ENCODE measurements around the gene NLRP10. TPM values are rescaled to one million over a fixed set of nuclear protein-coding genes. Genes with fewer than 3 reads are reported as not detected.

NLRP10 gene
- total RNA-seq, 1 experiment from 2014 or later, result 0.20 TPM

DNA sequence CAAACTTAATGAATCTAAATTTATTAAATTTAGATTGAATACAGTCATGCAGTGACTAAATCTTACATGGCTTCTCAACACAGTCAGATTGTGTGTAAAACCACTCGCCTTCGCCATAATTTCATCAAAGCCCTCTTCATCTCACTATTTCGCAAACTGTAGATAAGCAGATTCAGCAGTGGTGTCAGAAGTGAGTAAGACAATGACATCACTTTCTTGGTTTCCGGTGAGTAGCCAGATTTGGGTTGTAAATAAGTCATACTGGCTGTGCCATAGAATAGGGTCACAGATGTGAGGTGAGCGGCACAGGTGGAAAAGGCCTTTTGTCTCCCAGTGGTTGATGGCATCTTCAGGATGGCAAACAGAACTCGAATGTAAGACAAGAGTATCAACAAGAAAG, 37.6 kb downstream of the NLRP10 start:
- Mint-ChIP-seq H3K4me3 (ENCODE audit: unreplicated experiment) (no peak overlapping the region), H3K27me3 (ENCODE audit: insufficient read depth, unreplicated experiment) (peaks cover 6% of the 10 kb centered on the region), H3K4me1 (ENCODE audit: low read depth, unreplicated experiment) (no peaks in the 10 kb centered on the region), H3K27ac (ENCODE audit: unreplicated experiment) (no peak overlapping the region), H3K9me3 (ENCODE audit: unreplicated experiment) (peaks cover 12% of the 10 kb centered on the region), H3K36me3 (ENCODE audit: insufficient read depth, unreplicated experiment) (no peaks in the 10 kb centered on the region)
- ChIA-PET CTCF (no interaction called here), POLR2A (no interaction called here)
- no peak overlapping the region for H3K4me3 ChIP-seq (ENCODE audit: low read depth, low read length)
- H3K36me3 ChIP-seq (ENCODE audit: control insufficient read depth, insufficient read depth, low read length), result no peaks in the 10 kb centered on the region
- no TSS peak for BruUV-seq (replicated peaks)
- intact Hi-C loops (cut with micrococcal nuclease; ENCODE audit: unreplicated experiment), result no loop called here
- TF ChIP-seq, protein P1, sequence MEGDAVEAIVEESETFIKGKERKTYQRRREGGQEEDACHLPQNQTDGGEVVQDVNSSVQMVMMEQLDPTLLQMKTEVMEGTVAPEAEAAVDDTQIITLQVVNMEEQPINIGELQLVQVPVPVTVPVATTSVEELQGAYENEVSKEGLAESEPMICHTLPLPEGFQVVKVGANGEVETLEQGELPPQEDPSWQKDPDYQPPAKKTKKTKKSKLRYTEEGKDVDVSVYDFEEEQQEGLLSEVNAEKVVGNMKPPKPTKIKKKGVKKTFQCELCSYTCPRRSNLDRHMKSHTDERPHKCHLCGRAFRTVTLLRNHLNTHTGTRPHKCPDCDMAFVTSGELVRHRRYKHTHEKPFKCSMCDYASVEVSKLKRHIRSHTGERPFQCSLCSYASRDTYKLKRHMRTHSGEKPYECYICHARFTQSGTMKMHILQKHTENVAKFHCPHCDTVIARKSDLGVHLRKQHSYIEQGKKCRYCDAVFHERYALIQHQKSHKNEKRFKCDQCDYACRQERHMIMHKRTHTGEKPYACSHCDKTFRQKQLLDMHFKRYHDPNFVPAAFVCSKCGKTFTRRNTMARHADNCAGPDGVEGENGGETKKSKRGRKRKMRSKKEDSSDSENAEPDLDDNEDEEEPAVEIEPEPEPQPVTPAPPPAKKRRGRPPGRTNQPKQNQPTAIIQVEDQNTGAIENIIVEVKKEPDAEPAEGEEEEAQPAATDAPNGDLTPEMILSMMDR (IDR thresholded peaks at IDR 0.05; ENCODE audit: insufficient read depth in 1 of 2, low read depth in 1 of 2, low read length in 1 of 2, severe bottlenecking in 1 of 2, unreplicated experiment in 1 of 2), result no peak
- DNase-seq, result no peak
- H3K9me3 ChIP-seq, result peaks cover 14% of the 10 kb centered on the region; the same call in 1 of the 2 replicates
- H3K27me3 ChIP-seq (replicated peaks; ENCODE audit: control insufficient read depth, insufficient read depth, low read length), result no peaks in the 10 kb centered on the region
- H3K4me1 ChIP-seq, result no peaks in the 10 kb centered on the region

DNA sequence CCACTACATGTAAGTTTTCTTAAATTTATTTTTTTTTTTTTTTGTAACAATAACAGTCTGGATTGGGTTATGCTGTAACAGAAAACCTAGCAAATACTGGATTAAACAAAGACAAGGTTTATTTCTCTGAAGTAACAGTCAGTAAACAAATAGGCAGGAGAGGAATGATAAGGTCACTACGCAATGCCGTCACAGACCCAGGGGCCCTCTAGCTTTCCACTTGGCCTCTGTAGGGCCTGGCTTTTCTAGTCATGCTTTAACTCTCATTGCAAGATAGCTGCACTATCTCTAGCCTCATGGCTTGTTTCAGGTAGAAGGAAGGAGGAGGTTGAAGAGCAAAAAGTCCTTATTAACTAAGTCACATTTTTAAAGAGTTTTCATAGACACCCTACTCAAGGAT, 40.7 kb downstream of the NLRP10 start:
- Mint-ChIP-seq H3K4me3 (ENCODE audit: unreplicated experiment) (no peak overlapping the region), H3K9me3 (ENCODE audit: unreplicated experiment) (peaks cover 12% of the 10 kb centered on the region), H3K36me3 (ENCODE audit: insufficient read depth, unreplicated experiment) (no peaks in the 10 kb centered on the region), H3K27ac (ENCODE audit: unreplicated experiment) (no peak overlapping the region), H3K27me3 (ENCODE audit: insufficient read depth, unreplicated experiment) (no peaks in the 10 kb centered on the region), H3K4me1 (ENCODE audit: low read depth, unreplicated experiment) (no peaks in the 10 kb centered on the region)
- TF ChIP-seq, protein P1 (IDR thresholded peaks at IDR 0.05; ENCODE audit: insufficient read depth in 1 of 2, low read depth in 1 of 2, low read length in 1 of 2, severe bottlenecking in 1 of 2, unreplicated experiment in 1 of 2), result no peak
- Histone ChIP-seq H3K4me3 (ENCODE audit: low read depth, low read length) (no peak overlapping the region), H3K4me1 (no peaks in the 10 kb centered on the region), H3K27me3 (replicated peaks; ENCODE audit: control insufficient read depth, insufficient read depth, low read length) (no peaks in the 10 kb centered on the region), H3K9me3 (peaks cover 12% of the 10 kb centered on the region; the same call in 1 of the 2 replicates), H3K36me3 (ENCODE audit: control insufficient read depth, insufficient read depth, low read length) (no peaks in the 10 kb centered on the region)
- no TSS peak for BruUV-seq (replicated peaks)
- ChIA-PET POLR2A (interaction anchor here (1.0 kb wide), 1 partner anchor 62 kb away, joined by 5 read pairs; the partner anchor contains the start of gene EIF3F), CTCF (no interaction called here)
- DNase-seq, result no peak
- intact Hi-C loops (cut with micrococcal nuclease; ENCODE audit: unreplicated experiment), result no loop called here

DNA sequence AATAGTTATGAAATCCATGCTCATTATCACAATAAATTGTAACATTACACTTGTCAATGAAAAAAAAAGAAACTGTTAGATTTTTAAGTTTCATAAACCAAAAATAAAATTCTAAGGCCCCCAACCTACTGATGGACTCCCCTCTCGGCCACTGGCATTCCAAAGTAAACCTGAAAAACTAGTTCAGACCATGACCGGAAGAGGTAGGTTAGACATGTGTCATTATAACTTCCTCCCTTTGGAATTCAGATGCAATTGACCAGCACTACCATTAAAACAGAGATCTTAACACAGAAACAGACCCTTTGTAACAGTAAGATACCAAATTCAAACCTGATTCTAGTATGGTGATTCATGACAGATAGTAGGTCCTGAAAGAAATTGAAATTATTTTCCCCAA, 47.1 kb downstream of the NLRP10 start:
- no peaks in the 10 kb centered on the region for H3K36me3 Mint-ChIP-seq (ENCODE audit: insufficient read depth, unreplicated experiment)
- Histone ChIP-seq H3K9me3 (no peaks in the 10 kb centered on the region), H3K27me3 (replicated peaks; ENCODE audit: control insufficient read depth, insufficient read depth, low read length) (no peaks in the 10 kb centered on the region), H3K4me3 (ENCODE audit: low read depth, low read length) (no peak overlapping the region), H3K4me1 (no peaks in the 10 kb centered on the region; the same call in 1 of the 2 replicates), H3K36me3 (ENCODE audit: control insufficient read depth, insufficient read depth, low read length) (no peaks in the 10 kb centered on the region)
- no peak for DNase-seq
- ChIA-PET CTCF (no interaction called here), POLR2A (no interaction called here)
- H3K27ac Mint-ChIP-seq (ENCODE audit: unreplicated experiment), result no peak overlapping the region
- TF ChIP-seq, protein P1 (IDR thresholded peaks at IDR 0.05; ENCODE audit: insufficient read depth in 1 of 2, low read depth in 1 of 2, low read length in 1 of 2, severe bottlenecking in 1 of 2, unreplicated experiment in 1 of 2), result no peak
- intact Hi-C loops (cut with micrococcal nuclease; ENCODE audit: unreplicated experiment), result no loop called here
- BruUV-seq (replicated peaks), result no TSS peak
- peaks cover 3% of the 10 kb centered on the region for H3K27me3 Mint-ChIP-seq (ENCODE audit: insufficient read depth, unreplicated experiment)
- no peaks in the 10 kb centered on the region for H3K4me1 Mint-ChIP-seq (ENCODE audit: low read depth, unreplicated experiment)
- H3K9me3 Mint-ChIP-seq (ENCODE audit: unreplicated experiment), result no peaks in the 10 kb centered on the region
- H3K4me3 Mint-ChIP-seq (ENCODE audit: unreplicated experiment), result no peak overlapping the region

Other genes starting within 250 kb of the NLRP10 start
- not detected in 2 replicates for gene OR5P2, start 168.5 kb downstream of the NLRP10 start, total RNA-seq (2022)
- gene OR5P3, start 134.6 kb downstream of the NLRP10 start, total RNA-seq (2022), result not detected in 2 replicates
- not detected in 2 replicates for gene OR10A6, start 34.2 kb downstream of the NLRP10 start, total RNA-seq (2022)
- not detected in 2 replicates for gene OR10A3, start 23.7 kb downstream of the NLRP10 start, total RNA-seq (2022)
- gene EIF3F, start 21.9 kb upstream of the NLRP10 start, total RNA-seq (2022), result 289 and 315 TPM in 2 replicates
- not detected in 2 replicates for gene TUB, start 115.8 kb upstream of the NLRP10 start, total RNA-seq (2022)
- not detected in 2 replicates for gene RIC3, start 203.6 kb upstream of the NLRP10 start, total RNA-seq (2022)

Data from Caco-2 (cell line).